SK-N-SH treated with all-trans-retinoic acid at 6 μM for 48 hours (cell line): ENCODE measurements around the gene GRK5.

Source experiments
- ATAC-seq: fragments of 200-7000 bp; cut with Tn5 transposase; 3 replicates; pipeline ENCODE4 v1.9.1; 2020; ENCODE audit warnings: mild to moderate bottlenecking, moderate library complexity
- ARNTL ChIP-seq: fragments of 450-650 bp; formaldehyde crosslinking; IDR thresholded peaks from 2 replicates; pipeline ENCODE4 v1.5.0; 2020; ENCODE audit warnings: low read depth, mild to moderate bottlenecking, moderate library complexity, borderline replicate concordance
- BACH2 ChIP-seq: fragments of 250-450 bp; sonication (Bioruptor Pico); IDR thresholded peaks from 2 replicates; pipeline ENCODE4 v1.9.0; 2021; ENCODE audit warnings: mild to moderate bottlenecking, borderline replicate concordance
- CSDC2 ChIP-seq: fragments of 250-450 bp; sonication (Bioruptor Pico); IDR thresholded peaks from 2 replicates; pipeline ENCODE4 v1.5.0; 2020; ENCODE audit warnings: mild to moderate bottlenecking, moderate library complexity
- ESRRG ChIP-seq: fragments of 250-450 bp; sonication (Bioruptor Pico); IDR thresholded peaks from 2 replicates; pipeline ENCODE4 v1.6.1; 2021; ENCODE audit warnings: mild to moderate bottlenecking
- GLIS3 ChIP-seq: fragments of 250-450 bp; sonication (Bioruptor Pico); IDR thresholded peaks from 2 replicates; pipeline ENCODE4 v1.5.0; 2020; ENCODE audit warnings: mild to moderate bottlenecking, moderate library complexity
- OSR1 ChIP-seq: fragments of 250-450 bp; sonication (Bioruptor Pico); IDR thresholded peaks from 2 replicates; pipeline ENCODE4 v1.8.0; 2022; ENCODE audit warnings: moderate library complexity, mild to moderate bottlenecking, inconsistent platforms
- PPARA ChIP-seq: fragments of 250-450 bp; sonication (Bioruptor Pico); IDR thresholded peaks from 2 replicates; pipeline ENCODE4 v1.5.0; 2020; ENCODE audit warnings: mild to moderate bottlenecking, borderline replicate concordance
- RARB ChIP-seq: fragments of 250-450 bp; sonication (Bioruptor Pico); IDR thresholded peaks from 2 replicates; pipeline ENCODE4 v1.8.0; 2021; ENCODE audit warnings: mild to moderate bottlenecking, moderate library complexity
- TCF4 ChIP-seq: fragments of 250-450 bp; sonication (Bioruptor Pico); IDR thresholded peaks from 2 replicates; pipeline ENCODE4 v1.8.0; 2021; ENCODE audit warnings: mild to moderate bottlenecking, moderate library complexity, borderline replicate concordance
- TOX ChIP-seq: fragments of 250-450 bp; sonication (Bioruptor Pico); IDR thresholded peaks from 2 replicates; pipeline ENCODE4 v1.8.0; 2021; ENCODE audit warnings: mild to moderate bottlenecking, moderate library complexity, borderline replicate concordance
- ZC3H10 ChIP-seq: fragments of 250-450 bp; sonication (Bioruptor Pico); IDR thresholded peaks from 2 replicates; pipeline ENCODE4 v1.5.1; 2021; ENCODE audit warnings: mild to moderate bottlenecking, moderate library complexity
- ZFP3 ChIP-seq: fragments of 250-450 bp; sonication (Bioruptor Pico); IDR thresholded peaks from 2 replicates; pipeline ENCODE4 v1.5.0; 2020; ENCODE audit warnings: mild to moderate bottlenecking, moderate library complexity
- ZFP30 ChIP-seq: fragments of 450-650 bp; formaldehyde crosslinking; IDR thresholded peaks from 2 replicates; pipeline ENCODE4 v1.5.0; 2022; ENCODE audit warnings: mild to moderate bottlenecking, moderate library complexity
- ZNF565 ChIP-seq: fragments of 450-650 bp; formaldehyde crosslinking; conservative IDR thresholded peaks from 2 replicates; pipeline ENCODE4 v1.5.0; 2020; ENCODE audit warnings: low read depth, mild to moderate bottlenecking, moderate library complexity
- ZNF70 ChIP-seq: fragments of 450-650 bp; formaldehyde crosslinking; IDR thresholded peaks from 2 replicates; pipeline ENCODE4 v1.5.0; 2020; ENCODE audit warnings: mild to moderate bottlenecking, moderate library complexity
- ZNF8 ChIP-seq: fragments of 450-650 bp; formaldehyde crosslinking; IDR thresholded peaks from 2 replicates; pipeline ENCODE4 v1.5.0; 2020; ENCODE audit warnings: mild to moderate bottlenecking, moderate library complexity
- TF ChIP-seq, protein P1 (sequence below): fragments of 250-450 bp; sonication (Bioruptor Pico); IDR thresholded peaks from 2 replicates; pipeline ENCODE4 v1.5.1; 2021; ENCODE audit warnings: mild to moderate bottlenecking, moderate library complexity
- TF ChIP-seq, protein P2 (sequence below): fragments of 250-450 bp; sonication (Bioruptor Pico); IDR thresholded peaks from 2 replicates; pipeline ENCODE4 v1.8.0; 2020; ENCODE audit warnings: mild to moderate bottlenecking, moderate library complexity, borderline replicate concordance
- TF ChIP-seq, protein P3 (sequence below): fragments of 250-450 bp; sonication (Bioruptor Pico); IDR thresholded peaks from 2 replicates; pipeline ENCODE4 v1.5.0; 2020; ENCODE audit warnings: mild to moderate bottlenecking, moderate library complexity

The GRK5 gene

DNA sequence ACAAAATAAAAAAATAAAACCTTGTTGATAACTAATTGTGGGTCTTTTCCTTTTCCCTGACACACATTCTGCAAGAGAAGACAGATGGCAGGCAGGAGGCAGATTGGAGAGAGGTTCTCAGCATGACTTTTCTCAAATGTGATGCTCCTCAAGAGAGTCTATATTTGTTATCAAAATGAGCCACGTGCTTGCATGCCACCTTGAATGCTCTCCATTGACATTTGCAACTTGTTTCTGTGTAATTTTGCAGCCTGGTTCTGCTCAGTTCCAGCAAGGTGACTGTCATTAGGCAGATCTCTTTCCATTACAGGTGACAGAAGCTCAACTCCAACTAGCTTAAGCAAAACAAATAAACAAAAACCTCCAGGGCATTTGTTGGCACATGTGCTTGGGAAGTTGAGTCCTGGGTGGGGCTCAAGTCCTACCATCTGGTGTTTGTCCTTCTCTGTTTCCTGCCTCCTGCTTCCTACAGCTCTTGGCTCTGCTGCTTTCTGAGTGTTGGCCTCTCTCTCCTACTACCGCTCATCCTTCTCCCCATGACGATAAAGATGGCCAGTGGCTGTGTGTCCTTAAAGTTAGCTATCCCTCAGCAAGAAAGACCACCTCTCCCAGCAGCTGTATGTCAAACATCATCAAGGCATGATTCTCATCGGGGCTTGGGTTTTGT lies 56.7 kb downstream of the GRK5 start:
- no peak for TF ChIP-seq ARNTL
- TF ChIP-seq ZNF8 (CRISPR knock-in tag): no peak
- no peak for TF ChIP-seq GLIS3

DNA sequence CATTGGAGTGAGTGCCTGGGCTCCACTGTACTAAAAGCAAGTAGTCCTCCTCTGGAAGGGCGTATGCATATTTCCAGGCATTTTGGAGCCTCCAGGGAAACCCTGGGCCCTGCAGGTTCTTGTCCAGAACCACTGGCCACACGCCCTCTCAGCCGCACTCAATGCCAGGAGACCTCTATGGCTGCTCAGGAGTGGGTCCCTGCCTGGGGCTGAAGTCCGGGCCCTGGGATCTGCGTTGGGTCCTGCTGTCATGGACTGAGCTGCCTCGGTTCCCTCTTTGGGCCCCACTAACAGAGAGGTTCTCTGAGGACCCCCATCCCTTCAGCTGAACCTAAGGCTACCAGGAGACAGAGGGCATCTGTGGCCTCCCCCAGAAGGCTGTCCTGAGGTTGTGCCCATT lies 58.3 kb downstream of the GRK5 start:
- TF ChIP-seq RARB (CRISPR knock-in tag): no peak
- TF ChIP-seq ZFP30 (CRISPR knock-in tag): no peak
- TF ChIP-seq ZNF70 (CRISPR knock-in tag): no peak
- no peak for ATAC-seq

More for the DNA sequence above, 56.7 kb downstream of the GRK5 start:
- ATAC-seq: no peak

DNA sequence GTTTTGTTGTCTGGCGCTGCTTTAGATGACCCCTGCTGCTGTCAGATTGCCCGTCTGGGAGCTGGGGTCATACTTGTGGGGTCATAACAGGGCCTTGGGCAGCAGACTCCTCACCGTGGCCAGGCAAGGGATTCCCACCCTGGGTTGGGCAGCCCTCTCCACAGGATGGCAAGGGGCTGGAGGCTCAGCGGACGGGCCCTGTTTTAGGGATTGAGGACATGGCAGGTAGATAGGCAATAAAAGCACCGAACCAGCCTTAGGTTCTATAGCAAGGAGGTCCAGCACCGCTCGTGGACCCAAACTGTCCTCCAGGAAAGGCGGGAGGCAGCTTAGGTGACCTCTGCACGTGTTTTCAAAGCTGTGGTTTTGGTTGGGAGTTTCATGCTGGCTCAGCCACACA lies 60.0 kb downstream of the GRK5 start:
- no peak for ATAC-seq
- TF ChIP-seq ZFP3 (CRISPR knock-in tag) (no peak), ZNF565 (no peak), TCF4 (no peak), OSR1 (CRISPR knock-in tag) (no peak), RARB (CRISPR knock-in tag) (no peak), ZC3H10 (no peak), ZFP30 (CRISPR knock-in tag) (no peak), ZNF70 (CRISPR knock-in tag) (no peak), PPARA (CRISPR knock-in tag) (no peak), CSDC2 (CRISPR knock-in tag) (no peak), BACH2 (CRISPR knock-in tag) (no peak)
- TF ChIP-seq, protein P1, sequence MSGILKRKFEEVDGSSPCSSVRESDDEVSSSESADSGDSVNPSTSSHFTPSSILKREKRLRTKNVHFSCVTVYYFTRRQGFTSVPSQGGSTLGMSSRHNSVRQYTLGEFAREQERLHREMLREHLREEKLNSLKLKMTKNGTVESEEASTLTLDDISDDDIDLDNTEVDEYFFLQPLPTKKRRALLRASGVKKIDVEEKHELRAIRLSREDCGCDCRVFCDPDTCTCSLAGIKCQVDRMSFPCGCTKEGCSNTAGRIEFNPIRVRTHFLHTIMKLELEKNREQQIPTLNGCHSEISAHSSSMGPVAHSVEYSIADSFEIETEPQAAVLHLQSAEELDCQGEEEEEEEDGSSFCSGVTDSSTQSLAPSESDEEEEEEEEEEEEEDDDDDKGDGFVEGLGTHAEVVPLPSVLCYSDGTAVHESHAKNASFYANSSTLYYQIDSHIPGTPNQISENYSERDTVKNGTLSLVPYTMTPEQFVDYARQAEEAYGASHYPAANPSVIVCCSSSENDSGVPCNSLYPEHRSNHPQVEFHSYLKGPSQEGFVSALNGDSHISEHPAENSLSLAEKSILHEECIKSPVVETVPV (CRISPR knock-in tag): no peak
- TF ChIP-seq, protein P2, sequence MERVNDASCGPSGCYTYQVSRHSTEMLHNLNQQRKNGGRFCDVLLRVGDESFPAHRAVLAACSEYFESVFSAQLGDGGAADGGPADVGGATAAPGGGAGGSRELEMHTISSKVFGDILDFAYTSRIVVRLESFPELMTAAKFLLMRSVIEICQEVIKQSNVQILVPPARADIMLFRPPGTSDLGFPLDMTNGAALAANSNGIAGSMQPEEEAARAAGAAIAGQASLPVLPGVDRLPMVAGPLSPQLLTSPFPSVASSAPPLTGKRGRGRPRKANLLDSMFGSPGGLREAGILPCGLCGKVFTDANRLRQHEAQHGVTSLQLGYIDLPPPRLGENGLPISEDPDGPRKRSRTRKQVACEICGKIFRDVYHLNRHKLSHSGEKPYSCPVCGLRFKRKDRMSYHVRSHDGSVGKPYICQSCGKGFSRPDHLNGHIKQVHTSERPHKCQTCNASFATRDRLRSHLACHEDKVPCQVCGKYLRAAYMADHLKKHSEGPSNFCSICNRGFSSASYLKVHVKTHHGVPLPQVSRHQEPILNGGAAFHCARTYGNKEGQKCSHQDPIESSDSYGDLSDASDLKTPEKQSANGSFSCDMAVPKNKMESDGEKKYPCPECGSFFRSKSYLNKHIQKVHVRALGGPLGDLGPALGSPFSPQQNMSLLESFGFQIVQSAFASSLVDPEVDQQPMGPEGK (CRISPR knock-in tag): no peak
- TF ChIP-seq, protein P3, sequence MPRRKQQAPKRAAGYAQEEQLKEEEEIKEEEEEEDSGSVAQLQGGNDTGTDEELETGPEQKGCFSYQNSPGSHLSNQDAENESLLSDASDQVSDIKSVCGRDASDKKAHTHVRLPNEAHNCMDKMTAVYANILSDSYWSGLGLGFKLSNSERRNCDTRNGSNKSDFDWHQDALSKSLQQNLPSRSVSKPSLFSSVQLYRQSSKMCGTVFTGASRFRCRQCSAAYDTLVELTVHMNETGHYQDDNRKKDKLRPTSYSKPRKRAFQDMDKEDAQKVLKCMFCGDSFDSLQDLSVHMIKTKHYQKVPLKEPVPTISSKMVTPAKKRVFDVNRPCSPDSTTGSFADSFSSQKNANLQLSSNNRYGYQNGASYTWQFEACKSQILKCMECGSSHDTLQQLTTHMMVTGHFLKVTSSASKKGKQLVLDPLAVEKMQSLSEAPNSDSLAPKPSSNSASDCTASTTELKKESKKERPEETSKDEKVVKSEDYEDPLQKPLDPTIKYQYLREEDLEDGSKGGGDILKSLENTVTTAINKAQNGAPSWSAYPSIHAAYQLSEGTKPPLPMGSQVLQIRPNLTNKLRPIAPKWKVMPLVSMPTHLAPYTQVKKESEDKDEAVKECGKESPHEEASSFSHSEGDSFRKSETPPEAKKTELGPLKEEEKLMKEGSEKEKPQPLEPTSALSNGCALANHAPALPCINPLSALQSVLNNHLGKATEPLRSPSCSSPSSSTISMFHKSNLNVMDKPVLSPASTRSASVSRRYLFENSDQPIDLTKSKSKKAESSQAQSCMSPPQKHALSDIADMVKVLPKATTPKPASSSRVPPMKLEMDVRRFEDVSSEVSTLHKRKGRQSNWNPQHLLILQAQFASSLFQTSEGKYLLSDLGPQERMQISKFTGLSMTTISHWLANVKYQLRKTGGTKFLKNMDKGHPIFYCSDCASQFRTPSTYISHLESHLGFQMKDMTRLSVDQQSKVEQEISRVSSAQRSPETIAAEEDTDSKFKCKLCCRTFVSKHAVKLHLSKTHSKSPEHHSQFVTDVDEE: no peak
- TF ChIP-seq, all 23 proteins: peak for 0

DNA sequence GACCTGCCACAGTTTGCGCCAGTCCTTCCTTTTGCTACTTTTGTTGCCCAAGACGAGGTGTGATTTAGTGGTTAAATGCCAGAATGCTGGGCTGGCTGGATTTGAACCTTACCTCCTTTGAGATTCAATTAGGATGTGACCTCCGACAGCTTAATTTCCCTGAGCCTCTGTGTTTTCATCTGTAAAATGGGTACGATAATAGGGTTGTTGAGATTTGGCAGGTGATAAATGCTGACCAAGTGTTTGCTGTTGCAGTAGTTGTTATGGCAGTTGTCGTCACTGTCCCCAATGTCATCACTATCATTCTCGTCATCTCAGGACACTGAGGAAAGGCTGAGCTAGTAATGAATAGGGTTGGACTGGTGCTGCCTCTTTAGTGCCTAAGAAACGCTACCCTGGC lies 61.1 kb downstream of the GRK5 start:
- ATAC-seq: no peak

More for the DNA sequence above, 61.1 kb downstream of the GRK5 start:
- no peak for TF ChIP-seq CSDC2 (CRISPR knock-in tag)
- TF ChIP-seq, protein P2 (CRISPR knock-in tag): no peak
- TF ChIP-seq TOX: no peak
- no peak for TF ChIP-seq BACH2 (CRISPR knock-in tag)
- TF ChIP-seq ESRRG (CRISPR knock-in tag): no peak
- TF ChIP-seq ZFP30 (CRISPR knock-in tag): no peak
- no peak for TF ChIP-seq ZFP3 (CRISPR knock-in tag)
- no peak for TF ChIP-seq ARNTL
